GM18517 (cell line): ENCODE data around the gene P2RY8.
"Not testable (repeated sequence)": the region's sequence is repeated elsewhere in the genome, so short reads cannot be mapped to it uniquely, and the experiment has no call there.

Experiments
- ATAC-seq: cut with Tn5 transposase; IDR thresholded peaks from one replicate; pipeline ENCODE4 v1.9.1; 2021; ENCODE audit warnings: mild to moderate bottlenecking, moderate library complexity; ENCODE audit not compliant: unreplicated experiment

Gene P2RY8

DNA sequence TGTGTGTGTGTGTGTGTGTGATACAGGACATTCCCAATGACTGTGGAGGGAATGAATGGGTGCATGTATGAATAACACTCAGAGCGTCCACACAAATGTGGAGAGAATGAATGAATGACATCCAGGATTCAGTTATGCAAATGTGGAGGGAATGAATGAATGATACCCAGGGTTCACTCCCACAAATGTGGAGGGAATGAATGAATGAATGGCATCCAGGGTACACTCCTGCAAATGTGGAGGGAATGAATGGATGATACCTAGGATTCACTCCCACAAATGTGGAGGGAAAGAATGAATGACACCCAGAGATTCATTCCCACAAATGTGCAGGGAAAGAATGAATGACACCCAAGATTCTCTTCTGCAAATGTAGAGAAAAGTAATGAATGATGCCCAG lies 48.2 kb downstream of the P2RY8 start:
- no peak for ATAC-seq

DNA sequence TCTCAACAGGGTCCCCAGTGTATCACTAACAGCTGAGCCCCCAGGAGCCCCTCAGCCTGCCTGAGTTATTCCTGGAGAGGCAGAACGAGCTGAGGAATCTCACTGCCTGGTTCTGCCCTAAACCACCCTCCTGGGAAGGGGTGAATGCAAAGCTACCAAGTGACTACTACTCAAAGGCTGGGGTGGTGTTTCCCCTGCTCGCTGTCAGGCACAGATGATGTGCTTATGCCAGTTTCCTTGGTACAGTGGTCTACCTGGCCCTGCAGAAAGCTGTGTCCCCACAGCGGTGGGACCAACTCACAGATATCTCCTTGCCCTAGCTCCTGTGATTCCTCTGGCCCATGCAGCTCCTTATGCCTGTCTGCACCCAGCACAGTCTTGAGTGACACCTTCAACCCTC lies 48.8 kb downstream of the P2RY8 start:
- no peak for ATAC-seq

DNA sequence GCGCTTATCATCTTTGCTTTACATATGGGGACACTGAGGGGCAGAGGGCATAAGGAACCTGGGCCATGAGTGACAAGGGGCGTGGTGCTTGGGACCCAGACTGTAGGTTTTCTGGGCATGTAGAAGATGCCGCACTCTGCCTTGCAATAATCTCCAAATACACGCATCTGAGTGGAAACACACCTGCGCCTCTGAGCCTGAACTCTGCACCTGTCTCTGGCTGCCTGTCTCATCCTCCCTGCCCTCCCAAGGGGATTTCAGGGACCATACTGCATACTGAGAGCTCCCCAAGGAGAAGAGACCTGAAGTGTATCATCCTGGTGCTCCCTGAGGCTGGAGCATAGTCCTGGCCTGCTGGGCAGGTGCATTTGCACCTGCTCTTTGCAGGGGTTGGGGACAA lies 49.6 kb downstream of the P2RY8 start:
- no peak for ATAC-seq

DNA sequence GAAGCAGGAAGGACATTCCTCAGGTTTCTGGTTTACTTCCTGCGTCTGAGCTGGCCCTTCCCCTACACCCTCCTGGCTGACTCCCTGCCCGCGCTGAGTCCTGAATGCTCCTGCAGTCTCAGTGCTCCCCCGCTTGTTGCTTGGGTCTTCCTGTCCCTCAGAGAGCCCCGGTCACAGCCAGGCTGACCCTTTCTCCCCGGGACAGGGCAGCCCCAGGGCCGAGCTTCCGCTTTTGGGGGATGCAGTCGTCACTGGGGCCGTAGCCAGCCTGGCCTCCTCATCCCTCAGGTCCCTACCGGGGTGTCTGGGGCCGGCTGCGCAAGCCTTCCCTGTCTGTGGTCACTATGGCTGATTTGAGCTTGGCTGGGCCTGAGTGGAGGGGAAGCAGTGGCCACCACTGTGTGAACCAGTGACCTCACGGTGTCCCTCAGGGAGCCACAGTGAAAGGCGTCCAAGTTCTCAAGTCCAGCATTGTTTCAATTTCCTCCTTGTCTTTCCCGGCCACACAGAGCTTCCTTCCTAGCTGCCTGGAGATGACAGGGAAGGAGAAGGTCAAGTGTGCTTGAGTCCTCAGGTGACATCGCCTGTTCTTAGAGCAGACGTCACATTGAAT lies 50.1 kb downstream of the P2RY8 start:
- ATAC-seq, result no peak

DNA sequence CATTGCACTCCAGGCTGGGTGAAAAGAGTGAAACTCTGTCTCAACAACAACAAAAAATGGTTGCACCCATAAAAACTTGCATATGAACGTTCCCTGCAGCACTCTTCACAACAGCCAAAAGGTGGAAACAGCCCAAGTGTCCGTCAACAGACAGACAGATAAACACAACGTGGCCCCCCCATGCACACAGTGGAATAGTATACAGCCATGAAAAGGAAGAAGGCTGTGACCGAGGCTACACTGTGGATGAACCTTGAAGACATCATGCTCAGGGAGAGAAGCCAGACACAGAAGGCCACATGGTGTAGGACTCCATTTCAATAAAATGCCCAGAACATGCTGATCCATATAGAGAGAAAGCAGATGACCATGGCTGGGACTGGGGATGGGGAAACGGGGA lies 50.8 kb downstream of the P2RY8 start:
- ATAC-seq, result no peak

DNA sequence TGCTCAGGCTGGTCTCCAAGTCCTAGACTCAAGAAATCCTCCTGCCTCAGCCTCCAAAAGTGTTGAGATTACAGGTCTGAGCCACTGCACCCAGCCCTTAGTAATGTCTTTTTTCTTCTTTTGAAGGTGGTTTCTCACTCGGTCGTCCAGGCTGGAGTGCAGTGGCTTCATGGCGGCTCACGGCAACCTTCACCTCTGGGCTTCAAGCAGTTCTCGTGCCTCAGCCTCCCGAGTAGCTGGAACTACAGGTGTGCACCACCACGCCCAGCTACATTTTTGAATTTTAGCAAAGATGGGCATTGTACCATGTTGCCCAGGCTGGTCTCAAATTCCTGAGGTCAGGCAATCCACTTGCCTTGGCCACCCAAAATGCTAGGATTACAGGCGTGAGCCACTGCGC lies 52.0 kb downstream of the P2RY8 start:
- no peak for ATAC-seq

DNA sequence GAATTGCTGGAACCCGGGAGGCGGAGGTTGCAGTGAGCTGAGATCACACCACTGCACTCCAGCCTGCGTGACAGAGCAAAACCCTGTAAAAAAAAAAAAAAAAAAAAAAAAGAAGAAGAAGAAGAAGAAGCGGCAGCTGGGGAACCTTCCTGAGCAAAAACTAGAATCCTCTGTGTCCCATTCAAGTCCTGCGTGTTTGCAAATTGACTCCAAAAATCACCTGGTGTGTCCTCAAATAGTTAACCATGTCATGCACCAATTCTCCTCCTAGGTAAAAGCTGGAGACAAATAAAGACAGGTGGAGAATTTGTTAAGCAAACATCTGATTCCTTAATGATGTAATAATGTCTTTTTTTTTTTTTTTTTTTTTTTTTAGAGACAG lies 52.4 kb downstream of the P2RY8 start:
- no peak for ATAC-seq

DNA sequence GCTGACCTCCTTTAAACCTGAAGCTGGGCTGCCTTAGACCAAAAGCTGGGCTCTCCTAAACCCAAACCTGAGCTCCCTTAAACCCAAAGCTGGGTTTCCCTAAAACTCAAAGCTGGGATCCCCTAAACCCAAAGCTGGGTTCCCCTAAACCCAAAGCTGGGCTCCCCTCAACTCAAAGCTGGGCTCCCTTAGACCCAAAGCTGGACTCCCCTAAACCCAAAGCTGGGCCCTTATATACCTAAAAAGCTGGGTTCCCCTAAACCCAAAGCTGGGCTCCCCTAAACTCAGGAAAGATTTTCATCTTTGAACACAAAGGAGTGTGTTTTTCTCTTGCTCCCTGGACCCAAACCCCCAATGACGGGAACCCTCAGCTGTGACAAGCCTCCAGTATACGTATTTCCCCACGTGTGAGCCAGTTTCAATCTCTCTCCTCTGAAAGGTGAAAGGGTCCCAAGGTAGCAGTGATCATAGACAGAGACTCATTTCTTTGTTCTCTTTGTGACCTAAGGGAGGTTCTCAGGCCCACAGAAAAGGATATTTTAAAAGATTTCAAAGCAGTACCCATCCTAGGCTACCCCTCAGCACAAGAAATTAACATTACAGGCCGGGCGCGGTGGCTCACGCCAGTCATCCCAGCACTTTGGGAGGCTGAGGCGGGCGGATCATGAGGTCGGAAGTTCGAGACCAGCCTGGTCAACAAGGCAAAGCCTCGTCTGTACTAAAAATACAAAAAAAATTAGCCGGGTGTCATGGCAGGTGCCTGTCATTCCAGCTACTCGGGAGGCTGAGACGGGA lies 52.9 kb downstream of the P2RY8 start:
- peak; percentile 49 for ATAC-seq

DNA sequence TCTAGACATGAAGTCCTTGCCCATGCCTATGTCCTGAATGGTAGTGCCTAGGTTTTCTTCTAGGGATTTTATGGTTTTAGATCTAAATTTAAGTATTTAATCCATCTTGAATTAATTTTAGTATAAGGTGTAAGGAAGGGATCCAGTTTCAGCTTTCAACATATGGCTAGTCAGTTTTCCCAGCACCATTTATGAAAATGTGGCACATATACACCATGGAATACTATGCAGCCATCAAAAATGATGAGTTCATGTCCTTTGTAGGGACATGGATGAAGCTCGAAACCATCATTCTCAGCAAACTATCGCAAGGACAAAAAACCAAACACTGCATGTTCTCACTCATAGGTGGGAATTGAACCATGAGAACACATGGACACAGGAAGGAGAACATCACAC lies 54.5 kb downstream of the P2RY8 start:
- ATAC-seq, result not testable (repeated sequence)

DNA sequence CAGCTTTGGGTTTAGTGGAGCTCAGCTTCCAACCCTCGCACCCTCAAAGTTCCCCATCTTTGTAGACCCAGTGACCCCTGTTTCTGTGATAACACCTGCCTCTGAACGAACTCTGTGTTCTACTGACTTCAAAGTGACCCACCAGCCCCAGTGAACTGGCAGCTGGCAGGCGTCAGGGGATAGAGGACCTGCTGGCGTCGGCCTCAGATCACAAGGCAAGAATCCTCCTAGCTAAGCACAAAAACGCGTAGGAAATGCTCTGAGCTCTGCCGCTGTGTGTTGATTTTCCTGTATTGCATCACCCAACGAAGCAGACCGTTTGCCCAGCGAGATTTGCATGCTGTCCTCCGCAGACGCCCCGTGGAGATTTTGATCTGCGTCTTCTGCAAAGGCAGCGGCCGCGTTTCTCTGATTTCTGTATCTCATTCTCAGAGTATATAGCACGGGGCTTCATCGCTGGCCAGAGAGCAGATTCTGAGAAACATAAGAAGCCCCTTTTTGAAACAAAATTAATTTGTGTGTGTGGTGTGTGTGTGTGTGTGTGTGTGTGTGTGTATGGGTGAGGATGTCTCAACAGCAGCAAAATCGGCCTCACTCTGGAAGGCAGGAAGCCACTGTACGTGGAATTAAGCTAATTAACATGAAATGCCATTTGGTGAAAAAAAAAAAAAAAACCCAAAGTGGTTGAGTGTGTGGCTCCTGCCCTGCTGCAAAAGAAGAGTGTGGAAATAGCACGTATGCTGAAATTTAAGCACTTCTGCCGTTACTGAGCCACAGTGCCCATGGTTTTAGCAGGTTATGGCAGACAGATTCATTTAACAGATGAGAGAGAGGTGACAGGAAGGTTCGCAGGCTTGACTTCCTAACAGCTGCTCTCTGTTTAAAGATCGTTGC lies 55.1 kb downstream of the P2RY8 start:
- peak; percentile 46 for ATAC-seq

DNA sequence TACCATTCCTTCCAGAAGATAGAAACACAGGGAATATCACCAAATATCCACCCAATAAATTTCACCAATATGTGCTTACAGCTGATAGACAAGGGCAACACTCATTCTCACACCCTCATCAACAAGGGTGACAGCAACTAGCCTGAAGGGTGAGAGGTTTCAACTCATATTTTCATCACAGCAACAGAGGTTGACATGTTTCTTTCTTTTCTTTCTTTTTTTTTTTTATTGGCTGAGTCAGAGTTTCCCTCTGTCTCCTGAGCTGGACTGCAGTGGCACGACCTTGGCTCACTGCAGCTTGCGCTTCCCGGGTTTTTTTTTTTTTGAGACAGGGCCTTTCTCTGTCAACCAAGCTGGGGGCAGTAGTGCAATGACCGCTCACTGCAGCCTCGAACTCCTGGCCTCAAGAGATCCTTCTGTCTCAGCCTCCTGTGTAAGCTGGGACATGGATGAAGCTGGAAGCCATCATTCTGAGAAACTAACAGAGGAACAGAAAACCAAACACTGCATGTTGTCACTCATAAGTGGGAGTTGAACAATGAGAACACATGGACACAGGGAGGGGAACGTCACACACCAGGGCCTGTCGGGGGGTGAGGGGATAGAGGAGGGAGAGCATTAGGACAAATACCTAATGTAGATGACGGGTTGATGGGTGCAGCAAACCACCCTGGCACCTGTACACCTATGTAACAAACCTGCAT lies 56.8 kb downstream of the P2RY8 start:
- no peak for ATAC-seq

DNA sequence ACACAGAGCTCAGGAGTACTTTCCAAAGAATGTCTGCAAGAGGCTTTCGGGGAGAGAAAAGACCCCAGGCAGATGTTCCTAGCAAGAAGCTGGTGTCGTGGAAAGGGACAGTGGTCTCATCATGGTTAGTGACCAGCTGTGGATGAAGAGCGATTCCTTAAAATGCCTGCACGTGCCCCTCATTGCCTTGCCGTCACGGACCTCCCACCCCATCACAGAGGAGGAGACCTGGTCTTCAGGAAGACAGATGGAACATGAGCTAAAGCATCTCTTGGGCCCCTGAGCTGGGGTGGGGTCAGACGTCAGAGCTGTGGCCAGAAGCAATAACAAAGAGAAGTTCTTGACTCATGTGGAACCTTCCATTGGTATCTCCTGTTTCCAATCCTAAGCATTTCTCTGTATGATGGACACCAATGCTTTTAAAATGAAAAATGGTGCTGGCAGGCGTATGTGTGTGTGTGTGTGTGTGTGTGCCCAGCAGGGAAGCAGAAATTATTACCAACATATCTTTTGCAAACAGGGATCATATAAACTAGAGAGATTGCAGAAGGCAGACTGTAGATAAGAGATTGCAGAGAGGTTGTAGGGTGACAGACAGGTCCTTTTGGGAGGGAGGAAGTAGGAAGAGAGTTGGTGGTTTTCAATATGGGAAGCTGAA lies 59.1 kb downstream of the P2RY8 start:
- no peak for ATAC-seq

DNA sequence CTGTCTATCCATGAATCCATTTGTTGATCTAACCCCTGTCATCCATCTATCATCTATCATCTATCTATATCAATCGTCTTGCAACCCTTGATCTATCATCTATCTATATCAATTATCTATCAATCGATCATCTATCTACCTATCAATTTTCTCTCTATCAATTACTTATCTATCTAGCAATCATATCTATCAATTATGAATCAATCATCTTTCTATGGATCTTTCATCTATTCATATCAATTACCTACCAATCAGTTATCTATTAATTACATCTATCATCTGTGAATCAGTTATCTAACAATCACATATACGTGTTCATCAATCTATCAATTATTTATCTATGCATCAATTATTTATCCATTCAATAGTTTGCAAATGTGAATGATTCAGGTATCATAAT lies 59.8 kb downstream of the P2RY8 start:
- no peak for ATAC-seq

DNA sequence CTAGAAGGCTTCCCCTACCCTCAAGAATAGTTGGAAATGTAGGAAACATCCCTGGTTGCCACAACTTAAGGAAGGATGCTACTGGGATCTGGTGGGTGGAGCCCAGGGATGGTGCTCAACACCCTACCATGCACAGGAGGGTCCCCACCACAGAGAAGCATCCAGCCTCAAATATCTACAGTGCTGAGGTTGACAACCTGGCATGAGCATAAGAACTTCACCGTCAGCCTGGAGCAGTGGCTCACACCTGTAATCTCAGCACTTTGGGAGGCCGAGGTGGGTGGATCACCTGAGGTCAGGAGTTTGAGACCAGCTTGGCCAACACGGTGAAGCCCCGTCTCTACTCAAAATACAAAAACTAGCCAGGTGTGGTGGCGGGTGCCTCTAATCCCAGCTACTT lies 60.3 kb downstream of the P2RY8 start:
- no peak for ATAC-seq

DNA sequence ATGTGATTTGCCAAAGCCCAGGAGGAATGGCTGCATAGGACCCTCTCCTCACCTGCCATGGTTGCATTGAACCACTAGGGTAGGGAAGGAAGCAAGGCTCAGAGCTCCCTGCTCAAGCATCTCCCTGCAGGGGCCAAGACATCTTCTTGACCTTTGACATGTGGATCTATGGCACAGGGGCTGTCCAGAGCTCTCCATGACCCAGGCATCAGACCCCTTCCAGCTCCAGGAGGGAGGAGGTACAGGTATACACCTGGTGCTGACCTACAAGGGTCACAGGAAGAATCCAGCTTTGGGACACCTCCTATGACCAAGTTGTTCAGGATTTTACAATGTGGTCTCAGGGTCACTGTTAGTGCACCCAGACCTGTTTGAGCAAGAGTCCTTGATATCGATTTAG lies 61.1 kb downstream of the P2RY8 start:
- ATAC-seq, result no peak

DNA sequence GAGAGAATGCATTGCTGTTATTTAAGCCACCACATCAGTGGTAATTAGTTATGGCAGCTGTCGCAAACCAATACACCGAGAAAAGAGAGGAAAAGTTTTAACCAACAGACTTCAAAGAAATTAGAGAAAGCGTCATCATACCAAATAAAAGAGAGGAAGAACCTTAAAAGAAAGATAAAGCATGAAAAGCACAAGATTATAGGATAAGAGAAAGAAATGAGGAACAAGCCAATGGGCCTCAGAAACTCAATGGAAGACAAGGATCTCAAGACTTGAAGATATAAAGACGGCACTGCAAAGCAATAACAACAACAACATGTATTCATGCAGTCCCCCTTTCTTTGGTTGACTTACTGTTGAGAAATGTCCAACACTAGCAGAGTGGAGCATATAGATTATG lies 61.5 kb downstream of the P2RY8 start:
- ATAC-seq, result no peak

DNA sequence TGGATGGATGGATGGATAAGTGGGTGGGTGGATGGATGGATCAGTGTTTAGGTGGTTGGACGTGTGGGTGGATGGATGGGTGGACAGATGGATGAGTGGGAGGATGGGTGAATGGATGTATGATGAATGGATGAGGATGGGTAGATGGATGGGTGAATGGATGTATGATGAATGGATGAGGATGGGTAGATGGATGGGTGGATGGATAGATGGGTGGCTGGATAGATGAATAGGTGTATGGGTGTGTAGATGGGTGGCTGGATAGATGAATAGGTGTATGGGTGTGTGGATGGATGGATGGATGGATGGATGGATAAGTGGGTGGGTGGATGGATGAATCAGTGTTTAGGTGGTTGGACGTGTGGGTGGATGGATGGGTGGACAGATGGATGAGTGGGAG lies 62.4 kb downstream of the P2RY8 start:
- not testable (repeated sequence) for ATAC-seq

DNA sequence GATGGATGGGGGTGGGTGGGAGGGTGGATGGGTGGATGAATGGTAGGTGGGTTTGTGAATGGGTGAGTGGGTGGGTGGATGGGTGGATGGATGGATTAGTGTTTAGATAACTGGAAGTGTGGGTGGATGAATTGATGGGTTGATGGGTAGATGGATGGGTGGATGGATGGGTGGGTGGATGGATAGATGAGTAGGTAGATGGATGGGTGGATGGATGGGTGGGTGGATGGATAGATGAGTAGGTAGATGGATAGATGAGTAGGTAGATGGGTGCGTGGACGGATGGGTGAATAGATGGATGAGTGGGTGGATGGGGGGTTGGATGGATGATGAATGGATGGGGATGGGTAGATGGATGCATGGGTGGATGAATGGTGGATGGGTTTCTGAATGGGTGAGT lies 64.0 kb downstream of the P2RY8 start:
- no peak for ATAC-seq

DNA sequence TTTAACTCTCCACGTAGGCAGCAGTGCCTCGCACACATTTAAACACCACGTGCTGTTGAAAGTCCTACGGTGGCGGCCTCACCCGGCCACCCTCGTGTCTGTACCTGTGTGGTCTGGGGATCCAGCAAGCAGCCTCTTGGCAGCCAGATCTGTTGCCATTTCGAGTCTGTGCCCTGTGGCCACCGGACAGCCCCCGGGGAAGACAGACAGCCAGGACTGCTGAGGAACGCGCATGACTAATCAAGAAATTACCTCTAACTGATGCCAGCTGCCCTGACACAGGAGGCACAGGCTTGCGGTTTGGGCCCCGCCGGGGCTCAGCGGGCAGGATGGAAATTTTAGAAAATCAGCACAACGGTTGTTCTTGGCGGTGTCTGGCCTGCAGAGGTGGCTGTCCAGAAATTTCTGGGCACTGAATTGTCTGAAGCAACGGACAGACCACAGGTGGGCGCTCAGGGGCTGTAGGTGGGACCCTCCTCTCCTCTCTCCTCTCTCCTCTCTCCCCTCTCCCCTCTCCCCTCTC lies 68.7 kb downstream of the P2RY8 start:
- ATAC-seq, result peak; percentile 68

DNA sequence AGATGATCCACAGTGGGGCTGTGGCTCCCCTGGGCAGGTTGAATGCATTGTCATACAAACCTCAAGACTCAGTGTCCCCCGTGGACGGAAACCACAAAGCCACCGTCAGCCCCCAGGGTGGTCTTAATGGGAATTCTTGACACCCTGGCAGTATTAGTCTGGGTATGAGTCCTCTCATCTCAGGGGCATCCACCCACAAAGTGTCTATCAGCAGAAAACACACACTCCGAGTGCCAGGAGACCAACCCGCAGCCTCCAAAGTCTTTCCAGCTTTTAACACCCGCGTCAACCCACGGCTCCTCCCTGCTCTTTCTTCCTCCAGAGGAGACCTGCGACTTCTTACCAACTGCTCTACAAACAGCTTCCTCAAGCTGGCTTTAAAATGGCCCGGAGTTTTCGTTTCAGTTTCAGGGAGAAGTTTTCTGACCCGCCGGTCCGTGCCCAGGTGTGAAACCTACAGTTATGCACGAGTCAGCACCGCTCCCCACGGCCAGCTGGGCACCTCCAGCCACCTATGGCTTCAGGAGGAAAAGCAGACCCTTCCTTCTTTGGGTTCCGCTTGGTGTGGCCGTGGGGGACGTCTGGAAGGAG lies 69.9 kb downstream of the P2RY8 start:
- peak; percentile 50 for ATAC-seq
